NCI-H82 (cell line): ENCODE measurements around the gene DHX57.

Experiments used
- DNase-seq: peaks from one replicate; lab custom pipeline; 2025; lab: John Stamatoyannopoulos, UW

Gene DHX57, protein sequence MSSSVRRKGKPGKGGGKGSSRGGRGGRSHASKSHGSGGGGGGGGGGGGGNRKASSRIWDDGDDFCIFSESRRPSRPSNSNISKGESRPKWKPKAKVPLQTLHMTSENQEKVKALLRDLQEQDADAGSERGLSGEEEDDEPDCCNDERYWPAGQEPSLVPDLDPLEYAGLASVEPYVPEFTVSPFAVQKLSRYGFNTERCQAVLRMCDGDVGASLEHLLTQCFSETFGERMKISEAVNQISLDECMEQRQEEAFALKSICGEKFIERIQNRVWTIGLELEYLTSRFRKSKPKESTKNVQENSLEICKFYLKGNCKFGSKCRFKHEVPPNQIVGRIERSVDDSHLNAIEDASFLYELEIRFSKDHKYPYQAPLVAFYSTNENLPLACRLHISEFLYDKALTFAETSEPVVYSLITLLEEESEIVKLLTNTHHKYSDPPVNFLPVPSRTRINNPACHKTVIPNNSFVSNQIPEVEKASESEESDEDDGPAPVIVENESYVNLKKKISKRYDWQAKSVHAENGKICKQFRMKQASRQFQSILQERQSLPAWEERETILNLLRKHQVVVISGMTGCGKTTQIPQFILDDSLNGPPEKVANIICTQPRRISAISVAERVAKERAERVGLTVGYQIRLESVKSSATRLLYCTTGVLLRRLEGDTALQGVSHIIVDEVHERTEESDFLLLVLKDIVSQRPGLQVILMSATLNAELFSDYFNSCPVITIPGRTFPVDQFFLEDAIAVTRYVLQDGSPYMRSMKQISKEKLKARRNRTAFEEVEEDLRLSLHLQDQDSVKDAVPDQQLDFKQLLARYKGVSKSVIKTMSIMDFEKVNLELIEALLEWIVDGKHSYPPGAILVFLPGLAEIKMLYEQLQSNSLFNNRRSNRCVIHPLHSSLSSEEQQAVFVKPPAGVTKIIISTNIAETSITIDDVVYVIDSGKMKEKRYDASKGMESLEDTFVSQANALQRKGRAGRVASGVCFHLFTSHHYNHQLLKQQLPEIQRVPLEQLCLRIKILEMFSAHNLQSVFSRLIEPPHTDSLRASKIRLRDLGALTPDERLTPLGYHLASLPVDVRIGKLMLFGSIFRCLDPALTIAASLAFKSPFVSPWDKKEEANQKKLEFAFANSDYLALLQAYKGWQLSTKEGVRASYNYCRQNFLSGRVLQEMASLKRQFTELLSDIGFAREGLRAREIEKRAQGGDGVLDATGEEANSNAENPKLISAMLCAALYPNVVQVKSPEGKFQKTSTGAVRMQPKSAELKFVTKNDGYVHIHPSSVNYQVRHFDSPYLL (N-terminal part only)

DNA sequence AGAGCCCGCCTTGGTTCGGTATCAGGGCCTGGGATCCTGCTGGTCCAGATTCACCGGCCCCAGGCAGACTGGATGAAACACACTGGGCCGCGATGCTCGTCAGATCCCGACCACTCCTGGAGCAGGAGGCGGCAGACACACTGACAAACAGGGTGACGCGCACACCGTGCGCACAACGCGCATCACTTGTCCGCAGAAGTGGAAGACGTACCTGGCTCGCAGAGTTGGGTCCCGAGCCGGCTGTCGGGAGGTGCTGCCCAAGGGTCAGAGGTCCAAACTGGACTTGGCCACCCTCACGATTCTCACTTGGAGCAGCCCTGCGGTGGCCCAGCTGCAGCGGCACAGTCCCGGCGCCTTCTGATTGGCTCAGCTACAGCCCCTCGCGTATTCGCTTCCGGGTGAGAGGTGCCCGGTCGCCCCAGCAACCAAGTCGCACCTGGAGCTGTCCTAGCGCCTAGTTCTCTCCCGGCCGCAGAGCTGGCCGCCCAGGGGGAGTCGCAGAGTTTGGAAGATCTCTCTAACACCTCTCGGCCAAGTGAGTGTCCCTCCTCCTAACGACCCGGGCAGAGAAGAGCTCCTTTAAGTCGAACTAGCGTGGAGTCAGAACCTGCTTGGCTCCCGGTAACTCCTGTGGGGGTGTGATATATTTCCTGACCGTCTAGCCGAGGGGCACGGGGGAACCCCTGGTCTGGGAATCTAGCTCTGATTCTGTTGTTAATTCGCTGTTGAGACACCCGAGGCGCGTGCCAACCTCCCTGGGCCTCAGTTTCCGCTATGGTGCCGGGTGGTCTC lies at the start of gene DHX57, which contains the start of gene MORN2:
Gene DHX57, minus strand, starts transcription at position 359 of the 792 bp plus-strand sequence. CDS start 7,529 bp downstream, outside the sequence.
Gene MORN2, plus strand, starts transcription at position 401 of the 792 bp plus-strand sequence.
- peak; percentile 90 for DNase-seq

- DNase-seq: peak; percentile 66
These were observed 47.2 kb upstream of the DHX57 start for GRCh38 chr2:38922902-38923301.

DNA sequence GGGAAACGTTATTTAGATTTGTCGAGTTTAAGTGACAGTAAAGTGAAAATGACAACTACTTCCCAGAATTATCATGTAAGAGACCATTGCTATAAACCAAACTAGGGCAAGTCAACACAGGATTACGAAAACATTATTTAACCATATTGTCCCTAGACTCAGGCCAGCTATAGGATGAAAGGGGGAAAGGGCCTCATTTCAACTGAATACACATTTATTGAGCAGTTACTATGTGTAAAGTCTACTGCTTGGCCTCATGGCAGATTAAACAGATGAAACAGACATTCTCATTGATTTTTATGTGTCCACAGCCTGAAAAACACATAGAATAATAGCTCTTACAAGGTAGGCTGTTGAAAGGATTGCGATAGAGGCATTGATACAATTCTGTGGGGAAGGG lies 46.7 kb upstream of the DHX57 start:
- DNase-seq: no peak

DNA sequence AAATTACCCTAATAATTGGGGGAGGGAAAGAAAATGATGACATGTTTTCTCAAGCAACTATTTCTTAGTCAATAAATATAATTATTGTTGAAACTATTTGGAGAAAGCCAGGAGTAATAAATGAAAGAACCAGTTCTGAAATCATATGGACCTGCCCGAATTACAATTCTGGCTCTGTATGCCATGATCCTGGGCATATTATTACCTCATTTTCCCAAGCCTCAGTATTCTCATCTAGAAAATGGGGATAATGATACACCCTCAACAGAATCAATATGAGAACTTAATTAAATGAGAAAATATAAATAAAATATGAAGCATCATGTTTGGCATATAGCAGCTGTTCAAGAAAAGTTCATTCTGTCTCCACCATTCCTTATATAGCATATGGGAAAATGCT lies 36.9 kb upstream of the DHX57 start:
- DNase-seq: no peak

DNA sequence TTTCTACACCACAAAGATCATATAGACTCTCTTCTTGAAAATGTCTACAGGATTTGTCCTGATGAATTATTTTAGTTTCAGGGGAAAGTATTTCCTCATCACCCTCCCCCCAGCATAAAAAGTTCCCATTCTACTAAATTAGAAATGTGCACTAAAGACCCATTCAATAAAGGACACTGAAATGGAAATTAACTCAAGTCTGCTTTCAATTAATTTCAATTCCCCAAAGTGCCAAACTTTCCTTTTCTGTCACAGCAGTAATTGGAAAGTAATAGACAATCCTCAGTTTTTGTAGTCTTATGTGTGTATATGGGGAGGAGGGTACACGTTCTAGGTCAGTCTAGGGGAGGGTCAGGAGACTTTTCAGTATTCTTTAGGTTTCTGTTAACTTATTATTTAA lies 35.5 kb upstream of the DHX57 start:
- no peak for DNase-seq

DNA sequence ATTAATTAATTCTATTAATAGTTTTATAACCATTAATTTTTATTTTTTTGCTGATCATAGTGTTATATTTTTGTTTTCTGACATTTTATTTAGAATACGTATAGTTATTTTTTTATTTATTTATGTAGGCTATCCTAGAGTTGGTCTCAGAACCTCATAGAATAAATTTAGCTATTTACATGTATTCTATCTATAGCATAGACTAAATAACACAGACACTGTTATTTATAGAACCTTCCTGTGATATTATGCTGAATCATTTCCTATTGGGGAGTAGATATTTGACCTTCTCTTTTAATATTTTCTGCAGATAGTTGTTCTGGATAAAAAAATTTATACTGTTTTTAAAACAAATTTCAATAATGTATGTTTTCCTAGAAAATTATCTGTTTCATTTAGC lies 34.1 kb upstream of the DHX57 start:
- DNase-seq: no peak

- no peak for DNase-seq
These were observed 32.2 kb upstream of the DHX57 start for GRCh38 chr2:38907743-38908562.

DNA sequence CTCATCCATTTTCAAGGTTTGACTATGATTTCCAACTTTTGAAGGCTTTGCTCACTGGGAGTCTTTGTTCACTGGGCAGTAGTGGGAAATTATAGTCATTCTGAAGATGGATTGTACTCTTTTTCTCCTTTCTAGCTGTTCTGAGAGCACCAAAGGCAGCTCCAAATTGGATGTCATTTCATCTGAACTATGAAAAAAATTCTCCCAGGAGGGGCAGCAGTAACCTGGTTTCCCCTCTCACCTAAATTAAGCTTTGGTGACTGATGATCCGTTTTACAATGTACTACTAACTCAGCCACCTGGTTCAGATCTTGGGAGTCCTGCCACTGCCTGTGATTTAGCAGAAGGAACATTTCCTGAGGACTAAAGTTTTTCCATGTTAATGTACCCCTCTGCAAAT lies 31.5 kb upstream of the DHX57 start:
- DNase-seq: no peak

DNA sequence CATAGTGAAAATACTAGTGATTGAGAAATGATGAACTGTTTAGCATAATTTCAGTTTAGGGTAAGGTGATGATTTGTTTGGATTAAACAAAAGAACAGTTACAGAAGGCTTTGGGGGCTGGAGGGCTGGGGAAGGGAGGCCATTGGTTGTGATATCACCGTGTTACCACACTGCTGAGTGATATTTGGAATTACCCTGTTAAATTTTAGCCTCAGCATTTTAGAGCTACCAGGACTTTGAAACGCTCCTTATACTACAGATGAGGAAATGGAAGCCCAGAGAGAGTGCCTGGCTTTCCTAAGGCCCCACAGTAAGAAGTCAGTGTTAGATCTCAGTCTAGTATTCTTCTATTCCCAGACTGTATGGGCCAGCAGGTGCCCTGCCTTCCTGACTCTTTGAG lies 29.5 kb upstream of the DHX57 start:
- DNase-seq: no peak

- no peak for DNase-seq
These were observed 25.0 kb upstream of the DHX57 start for GRCh38 chr2:38900726-38901125.

DNA sequence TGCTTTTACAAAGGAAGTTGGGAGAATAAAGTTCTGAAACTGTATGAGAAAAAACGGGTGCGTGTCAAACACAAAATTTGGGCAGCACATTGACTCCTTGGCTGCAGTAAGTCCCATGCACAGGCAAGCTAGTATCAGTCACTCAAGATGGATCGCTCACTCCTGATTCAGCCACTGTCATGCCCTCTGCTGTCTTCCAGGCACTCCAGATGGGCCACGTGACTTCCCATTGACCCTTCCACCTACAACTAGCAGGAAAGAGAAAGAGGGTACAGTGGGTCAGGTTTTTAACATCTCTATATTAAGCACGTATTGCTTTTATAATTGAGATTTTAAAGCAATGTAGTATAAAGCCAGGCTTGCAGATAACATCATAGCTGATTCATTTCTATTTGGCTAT lies 22.5 kb upstream of the DHX57 start:
- peak; percentile 13 for DNase-seq

- DNase-seq: peak; percentile 48
These were observed 17.1 kb upstream of the DHX57 start for GRCh38 chr2:38892819-38893218.

DNA sequence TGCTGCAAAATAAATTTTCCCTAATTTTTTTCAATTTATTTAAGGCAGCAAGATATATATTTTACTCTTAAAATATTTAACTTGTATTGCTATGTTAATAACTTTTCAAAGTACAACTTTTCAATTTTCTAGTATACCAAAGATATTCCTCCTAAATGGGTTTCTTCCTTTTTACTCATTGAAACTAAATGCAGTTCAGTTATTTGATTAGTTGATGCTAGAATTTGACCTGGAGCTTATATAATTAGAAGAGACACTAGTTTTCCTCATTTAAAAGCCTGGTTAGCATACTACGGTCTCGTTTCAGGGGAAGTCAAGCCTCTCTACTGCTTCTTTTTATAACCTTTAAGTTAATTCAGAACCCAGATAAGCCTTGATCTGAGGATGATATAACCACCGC lies 13.8 kb upstream of the DHX57 start, which contains the start of gene ARHGEF33:
Gene ARHGEF33, plus strand, starts transcription at position 301 of the 400 bp plus-strand sequence. CDS start 29,573 bp downstream, outside the sequence.
- DNase-seq: no peak

DNA sequence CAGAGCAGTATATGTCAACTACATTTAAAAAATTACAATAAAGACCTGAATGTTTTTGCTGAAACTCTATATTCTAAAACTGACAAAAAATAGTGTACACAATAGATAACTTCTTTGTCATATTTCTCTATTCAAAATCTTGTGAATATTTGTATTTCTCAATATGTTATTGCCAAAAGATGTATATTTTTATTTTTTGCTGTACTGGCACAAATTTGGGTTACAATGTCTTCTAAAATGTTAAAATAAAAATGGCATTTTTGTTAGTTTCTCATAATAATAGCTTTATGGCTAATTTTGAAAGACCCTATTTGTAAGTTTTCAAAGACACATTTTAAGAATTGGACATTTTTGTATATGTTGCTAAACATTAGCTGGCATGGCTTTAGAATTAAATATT lies 13.3 kb upstream of the DHX57 start:
- DNase-seq: no peak

GRCh38 chr2:38887902-38888554 lies 12.3 kb upstream of the DHX57 start:
- DNase-seq: peak; percentile 13

DNA sequence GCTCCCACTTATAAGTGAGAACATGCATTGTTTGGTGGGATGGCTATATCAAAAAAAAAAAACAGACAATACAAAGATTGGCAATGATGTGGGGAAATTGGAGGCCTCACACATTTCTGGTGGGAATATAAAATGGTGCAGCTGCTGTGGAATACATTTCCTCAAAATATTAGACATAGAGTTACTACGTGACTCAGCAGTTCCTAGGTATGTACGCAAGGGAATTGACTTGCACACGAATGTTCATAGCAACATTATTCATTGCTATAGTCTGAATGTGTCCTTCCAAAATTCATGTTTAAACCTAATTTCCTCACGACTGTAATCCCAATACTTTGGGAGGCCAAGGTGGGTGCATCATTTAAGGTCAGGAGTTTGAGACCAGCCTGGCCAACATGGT lies 11.6 kb upstream of the DHX57 start:
- DNase-seq: no peak

GRCh38 chr2:38886063-38886462 lies 10.3 kb upstream of the DHX57 start:
- DNase-seq: no peak

GRCh38 chr2:38876407-38876806 lies 673 bp upstream of the DHX57 start:
- peak; percentile 24 for DNase-seq

- no peak for DNase-seq
These were observed 533 bp downstream of the DHX57 start for GRCh38 chr2:38875227-38875575.

DNA sequence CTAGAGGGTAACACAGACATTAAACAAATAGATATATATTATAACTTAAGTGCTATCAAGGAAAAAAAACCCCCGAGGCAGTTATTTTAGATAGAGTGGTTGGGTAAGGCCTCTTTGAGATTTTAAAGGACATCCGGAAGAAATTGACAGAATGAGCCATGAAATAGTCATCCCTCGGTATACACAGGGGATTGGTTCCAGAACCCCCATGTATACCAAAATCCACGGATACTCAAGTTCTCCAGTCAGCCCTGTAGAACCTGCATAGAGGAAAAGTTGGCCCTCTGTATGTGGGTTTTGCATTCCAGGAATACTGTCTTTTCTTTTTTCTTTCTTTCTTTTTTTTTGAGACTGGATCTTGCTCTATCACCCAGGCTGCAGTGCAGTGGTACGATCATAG lies 2.0 kb downstream of the DHX57 start:
- DNase-seq: no peak
